Stimulated activated CD4-positive, alpha-beta T cell treated with anti-CD3 and anti-CD28 coated beads, Interleukin-15, amount 100 ng/mL, for 1 hour (primary cell): Measurements from ENCODE around the gene ODF2L.
A peak's percentile ranks its signal among the peaks of the same experiment; 100 is the strongest.

Experiments used
- DNase-seq, 2 donors: peaks; one replicate each; pipeline ENCODE4 v3.0.0-alpha.2; 2020; ENCODE audit warnings: low read depth in 1 of 2, low spot score in 1 of 2

Gene ODF2L, protein sequence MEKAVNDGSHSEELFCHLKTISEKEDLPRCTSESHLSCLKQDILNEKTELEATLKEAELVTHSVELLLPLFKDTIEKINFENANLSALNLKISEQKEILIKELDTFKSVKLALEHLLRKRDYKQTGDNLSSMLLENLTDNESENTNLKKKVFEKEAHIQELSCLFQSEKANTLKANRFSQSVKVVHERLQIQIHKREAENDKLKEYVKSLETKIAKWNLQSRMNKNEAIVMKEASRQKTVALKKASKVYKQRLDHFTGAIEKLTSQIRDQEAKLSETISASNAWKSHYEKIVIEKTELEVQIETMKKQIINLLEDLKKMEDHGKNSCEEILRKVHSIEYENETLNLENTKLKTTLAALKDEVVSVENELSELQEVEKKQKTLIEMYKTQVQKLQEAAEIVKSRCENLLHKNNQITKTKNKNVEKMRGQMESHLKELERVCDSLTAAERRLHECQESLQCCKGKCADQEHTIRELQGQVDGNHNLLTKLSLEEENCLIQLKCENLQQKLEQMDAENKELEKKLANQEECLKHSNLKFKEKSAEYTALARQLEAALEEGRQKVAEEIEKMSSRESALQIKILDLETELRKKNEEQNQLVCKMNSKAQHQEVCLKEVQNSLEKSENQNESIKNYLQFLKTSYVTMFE

DNA sequence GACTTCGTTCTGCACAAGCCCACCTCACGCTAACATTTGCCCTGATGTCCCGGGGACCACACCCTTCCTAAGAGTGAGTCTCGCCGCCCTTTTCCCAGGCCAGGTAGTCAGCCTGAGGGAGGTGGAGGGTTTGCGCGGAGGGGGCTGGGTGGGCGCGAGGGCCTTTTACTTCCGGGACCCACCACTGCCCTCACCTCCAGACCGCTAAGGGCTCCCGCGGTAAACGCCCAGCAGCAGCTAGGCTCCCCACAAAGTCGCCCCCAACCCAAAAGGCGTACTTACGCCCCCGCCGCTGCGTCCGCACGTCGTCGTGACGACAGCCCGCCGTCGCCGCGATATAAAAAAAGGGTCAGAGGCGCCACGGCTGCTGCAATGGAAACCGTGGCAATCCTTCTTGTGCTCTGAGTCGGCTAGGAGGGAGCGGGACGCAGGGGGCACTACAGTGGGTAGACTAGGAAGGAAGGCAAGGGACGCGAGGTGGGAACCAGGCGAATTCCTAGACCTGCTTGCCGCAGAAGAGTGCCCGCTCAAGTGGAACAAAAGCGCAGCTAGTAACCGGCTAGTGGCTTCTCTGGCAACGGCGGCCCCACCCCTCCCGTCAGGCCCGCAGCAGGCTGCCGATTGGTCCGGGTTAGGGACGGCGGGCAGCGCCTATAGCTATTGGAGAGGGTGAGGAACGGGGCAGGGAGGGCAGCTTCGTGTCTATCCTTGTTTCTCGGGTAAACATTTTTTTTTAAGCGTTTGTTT, at the start of gene ODF2L:
TSS of gene ODF2L (minus strand) at position 573 of the 747 bp plus-strand sequence. CDS start 9,296 bp downstream, outside the sequence.
- peak; percentile 75 to 78 for DNase-seq

DNA sequence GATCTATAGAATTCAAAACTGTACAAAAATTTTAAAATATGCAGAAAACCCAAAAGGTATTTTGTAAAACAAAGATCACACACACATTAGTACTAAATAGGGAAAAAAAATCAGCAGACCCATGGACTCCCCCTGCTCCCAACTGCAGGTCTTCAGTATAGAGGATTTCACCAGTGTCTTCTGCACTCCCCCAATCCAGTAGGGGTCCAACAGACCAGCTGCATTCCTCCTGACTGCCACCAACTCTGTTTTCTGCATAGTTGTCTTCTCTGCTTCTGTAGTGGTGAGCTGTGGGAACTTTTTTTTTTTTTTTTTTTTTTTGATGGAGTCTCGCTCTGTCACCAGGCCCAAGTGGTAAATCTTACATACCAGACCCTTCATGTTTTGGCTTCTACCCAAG, 49.8 kb upstream of the ODF2L start:
- DNase-seq = no peak

DNA sequence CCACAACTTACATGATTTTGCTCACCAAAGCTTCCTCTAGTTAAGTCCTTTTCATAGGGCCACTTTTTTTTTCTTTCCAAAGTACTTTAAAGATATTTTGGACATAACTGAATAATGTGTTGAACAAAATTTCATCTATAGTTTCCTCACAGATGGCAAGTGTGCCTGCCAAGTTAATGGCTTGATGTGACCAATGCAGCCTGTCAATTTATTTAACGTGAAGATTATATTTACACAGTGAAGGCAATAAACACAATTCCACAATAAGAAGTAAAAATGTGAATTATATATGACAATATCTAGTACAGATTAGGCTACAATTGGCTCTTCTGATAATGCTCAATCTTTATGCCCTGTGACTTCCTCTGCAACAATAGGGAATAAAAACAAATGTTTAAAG, 45.9 kb upstream of the ODF2L start:
- no peak for DNase-seq

DNA sequence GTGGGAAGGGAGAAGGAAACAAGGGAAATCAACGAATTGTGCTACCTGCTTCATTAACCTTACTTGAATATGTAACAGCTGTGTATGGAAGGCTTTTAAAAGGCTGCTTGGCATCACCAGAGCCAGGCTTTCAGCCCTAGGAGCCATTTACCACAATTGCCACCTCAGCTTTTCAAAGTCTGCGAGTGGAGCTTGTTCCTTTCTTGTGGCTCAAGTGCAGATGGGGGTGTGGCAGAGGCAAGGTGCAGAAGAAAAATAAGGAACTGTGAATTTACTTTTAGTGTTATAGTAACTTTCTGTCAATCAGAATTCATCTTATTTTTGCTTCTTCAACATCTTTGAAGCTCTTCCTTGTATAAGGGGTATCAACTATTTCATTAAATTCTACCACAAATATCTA, 45.5 kb upstream of the ODF2L start:
- DNase-seq = no peak

DNA sequence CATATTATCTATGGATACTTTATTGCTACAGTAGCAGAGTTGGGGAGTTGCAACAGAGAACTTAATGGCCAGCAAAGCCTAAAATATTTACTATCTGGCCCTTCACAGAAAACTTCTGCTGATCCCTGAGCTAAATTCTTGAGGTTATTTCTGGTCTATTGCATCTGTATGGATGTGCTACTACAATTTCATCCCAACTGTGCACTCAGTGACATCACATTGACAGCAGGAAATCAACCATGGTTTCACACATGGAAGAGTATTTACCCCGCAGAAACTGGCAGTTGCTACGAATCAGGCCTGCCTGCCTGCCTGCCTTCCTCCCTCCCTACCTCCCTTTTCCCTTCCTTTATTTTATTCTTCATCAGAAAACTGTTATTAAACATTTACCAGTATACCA, 39.9 kb upstream of the ODF2L start:
- no peak for DNase-seq

DNA sequence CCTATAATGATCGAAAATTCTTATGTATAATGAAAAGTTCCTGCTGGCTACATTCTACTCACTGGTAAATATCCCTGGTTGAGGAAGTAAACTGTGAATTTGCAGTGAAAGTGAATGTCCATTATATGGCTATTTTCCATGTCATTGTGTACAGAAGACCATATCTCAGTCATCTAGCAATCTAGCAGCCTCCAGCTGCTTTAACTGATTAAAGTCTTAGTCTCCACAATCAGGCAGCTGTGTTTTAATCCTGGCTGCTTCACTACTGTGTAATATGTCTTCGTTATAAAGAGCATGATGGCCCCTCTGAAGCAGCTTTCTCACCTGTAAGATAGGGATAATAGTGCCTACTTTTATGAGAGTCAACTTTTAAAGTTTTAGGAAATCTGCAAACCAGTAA, 39.2 kb upstream of the ODF2L start:
- no peak for DNase-seq

DNA sequence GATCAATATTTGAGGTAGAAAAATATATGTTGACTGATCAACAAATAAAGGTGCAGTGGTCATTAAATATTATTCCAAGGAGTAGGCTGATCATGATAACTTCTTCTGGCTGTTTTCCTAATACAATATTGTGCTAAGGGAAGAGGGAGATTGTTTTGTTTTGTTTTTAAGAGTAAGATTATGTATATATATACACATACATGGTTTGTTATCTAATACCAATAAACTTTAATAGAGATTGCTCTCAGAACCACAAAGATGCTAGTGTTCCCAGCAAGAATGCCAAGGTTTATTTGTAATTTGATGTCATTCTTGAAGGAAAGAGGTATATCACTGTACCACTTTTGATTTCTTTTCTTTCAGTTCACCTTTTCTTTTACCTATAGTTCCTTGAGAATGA, 37.9 kb upstream of the ODF2L start:
- no peak for DNase-seq

DNA sequence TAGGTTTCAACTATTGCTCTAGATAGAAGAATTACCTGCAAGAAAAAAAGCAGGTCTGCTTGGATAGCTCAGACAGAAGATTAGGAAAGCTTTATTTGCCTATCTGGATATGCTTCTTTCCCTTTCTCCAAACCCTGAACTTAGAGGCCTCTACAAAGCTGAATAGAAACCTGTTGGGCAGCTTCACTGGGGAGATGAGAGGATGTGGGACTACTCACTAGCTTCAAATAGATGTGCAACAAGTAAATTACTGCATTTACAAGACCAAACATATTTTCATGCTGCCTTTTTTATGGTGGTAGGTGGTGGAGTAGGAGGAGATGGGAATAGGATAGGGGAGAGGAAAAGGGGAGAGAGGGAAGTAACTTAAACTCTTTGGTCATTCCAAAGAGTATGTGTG, 34.3 kb upstream of the ODF2L start:
- DNase-seq = no peak

DNA sequence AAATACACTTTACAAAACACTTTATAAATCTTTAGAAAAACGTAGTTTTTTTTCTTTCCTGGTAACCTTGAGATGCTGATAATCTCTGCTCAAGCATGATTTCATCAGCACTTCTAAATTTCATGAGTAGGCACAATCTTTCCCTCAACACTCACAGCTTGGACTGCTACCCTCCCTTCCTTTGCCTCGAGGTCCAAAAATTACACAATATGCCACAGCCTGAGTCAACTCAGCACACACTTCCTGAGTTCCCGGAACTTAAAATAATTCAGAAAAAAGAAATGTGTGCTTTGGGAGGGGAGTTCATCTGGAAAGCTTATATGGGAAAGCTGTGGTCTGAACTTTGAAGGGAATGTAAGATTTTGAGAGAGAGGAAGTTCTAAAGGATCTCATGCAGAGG, 33.7 kb upstream of the ODF2L start:
- DNase-seq = no peak

DNA sequence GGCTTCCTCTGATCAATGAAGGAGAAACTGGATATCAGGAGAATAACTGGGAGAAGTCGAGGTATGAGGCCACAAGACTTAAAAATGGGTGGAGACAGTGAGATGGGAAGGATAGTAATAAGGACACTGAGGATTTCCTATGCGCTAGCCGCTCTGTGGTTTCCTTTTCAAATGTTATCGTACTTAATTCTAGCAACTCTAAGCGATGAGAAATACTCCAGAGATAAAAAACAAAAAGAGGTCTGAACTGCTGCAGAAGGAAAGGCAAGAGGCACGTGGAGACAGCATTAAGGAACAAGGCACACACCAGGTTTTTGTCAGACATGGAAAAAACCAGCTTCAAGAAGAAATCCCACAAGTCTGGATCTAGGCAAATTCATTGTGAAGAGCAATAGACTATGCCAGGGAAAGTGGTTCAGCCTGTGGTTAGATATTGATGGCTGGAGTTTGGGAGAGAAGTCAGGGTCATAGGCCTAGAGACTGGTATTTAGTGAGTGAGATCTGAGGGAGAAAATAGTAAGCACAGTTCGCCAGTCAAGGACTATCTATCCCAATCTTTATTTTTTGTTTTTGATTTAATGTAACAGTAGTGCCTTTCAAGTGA, 33.1 kb upstream of the ODF2L start:
- no peak for DNase-seq

DNA sequence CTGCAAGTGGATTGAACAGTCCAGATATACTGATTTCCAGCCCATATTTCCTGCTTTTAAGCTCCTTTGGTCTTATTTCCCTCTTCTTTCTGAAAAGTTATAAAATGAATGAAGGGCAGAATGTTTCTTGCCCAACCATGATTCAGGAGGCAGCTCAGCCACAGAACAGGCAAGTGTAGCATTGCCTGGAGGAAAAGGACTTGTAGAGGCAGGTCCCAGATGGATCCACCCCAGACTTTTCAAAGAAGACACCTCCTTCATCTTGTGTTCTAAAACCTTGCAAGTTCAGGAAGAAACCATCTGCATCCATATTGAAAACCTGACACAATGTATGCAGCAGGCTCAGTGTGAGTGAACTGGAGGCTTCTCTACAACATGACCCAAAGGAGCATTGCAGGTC, 27.8 kb upstream of the ODF2L start, which contains the start of gene CLCA2:
TSS of gene CLCA2 (plus strand) at position 299 of the 400 bp plus-strand sequence. CDS start at position 376, 77 bp downstream.
- DNase-seq = no peak

DNA sequence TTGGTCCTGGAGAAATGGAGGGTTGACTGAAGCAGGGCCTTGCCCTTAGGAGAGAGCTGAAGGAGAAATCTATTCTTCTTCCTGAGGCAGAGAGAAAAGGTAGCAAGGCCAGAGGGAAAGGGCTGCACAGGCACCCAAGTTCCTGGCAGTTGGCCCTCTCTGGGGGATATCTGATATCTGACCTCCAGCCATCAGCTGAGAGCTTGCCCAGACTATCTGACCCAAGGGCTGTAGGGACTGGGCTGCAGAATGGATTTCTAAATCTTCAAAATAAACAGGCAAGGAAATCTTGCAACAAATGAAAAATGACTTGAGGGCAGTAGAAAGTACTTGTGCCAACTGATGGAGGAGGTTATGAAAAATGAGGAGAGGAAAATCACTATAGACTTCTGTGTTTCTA, 27.4 kb upstream of the ODF2L start:
- no peak for DNase-seq

DNA sequence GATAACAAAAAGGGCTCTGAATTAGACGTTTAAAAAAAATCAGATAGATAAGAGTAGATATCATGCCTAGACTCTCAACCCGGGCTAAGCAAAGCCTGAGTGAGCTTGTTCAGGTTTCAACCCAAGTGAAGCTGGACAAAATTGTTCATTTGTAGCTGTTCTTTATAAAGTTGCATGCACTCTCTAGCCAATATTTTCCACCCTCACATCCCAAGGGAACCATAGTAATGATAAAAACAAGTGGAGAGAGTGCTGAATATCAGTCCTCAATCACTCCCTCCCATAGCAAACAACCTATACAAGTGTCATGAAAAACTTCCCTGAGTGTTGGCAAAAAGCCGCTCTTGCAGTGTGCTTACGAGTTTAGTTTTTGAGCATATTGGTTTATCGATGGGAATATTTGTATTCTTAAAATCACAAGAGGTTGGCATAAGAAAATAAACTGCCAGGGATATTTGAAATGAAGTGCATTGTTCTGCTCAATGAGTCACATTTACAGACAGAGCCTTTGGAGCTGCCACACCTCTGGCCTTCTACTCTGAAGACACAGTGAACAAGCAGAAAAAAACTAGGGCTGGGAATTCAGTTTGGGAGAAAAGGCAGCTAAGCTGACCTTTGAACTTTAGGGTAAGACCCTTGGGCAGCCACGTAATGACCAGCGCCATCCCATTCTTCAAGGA, 25.6 kb upstream of the ODF2L start:
- DNase-seq = no peak

DNA sequence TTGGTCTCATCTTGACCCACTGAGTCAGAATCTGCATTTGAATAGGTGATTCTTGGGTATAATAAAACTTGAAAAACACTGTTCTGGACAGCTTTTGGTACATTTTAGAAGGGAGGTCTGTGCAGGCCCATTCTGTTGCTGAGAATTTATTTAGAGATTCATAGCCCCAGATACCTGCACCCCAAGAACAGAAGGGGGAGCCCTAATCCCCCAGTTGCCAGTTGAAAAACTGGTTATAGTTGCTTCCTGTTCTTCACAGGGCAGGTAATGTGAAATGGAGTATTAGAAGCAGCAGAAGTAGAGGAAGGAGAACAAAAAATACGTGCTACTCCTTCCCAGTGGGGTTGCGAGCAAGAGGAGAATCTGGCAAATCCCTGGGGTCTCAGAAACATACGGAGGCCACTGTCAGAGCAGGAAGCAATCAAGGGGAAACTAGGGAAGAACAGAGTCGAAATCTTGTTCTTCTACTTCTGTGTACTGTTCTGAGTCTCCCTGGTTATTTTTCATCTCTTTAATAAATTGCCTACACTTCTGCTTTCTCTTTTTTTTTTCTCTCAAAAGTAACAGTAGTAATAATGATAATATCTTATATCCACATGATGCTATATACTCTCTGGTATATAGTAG, 23.3 kb upstream of the ODF2L start:
- no peak for DNase-seq

DNA sequence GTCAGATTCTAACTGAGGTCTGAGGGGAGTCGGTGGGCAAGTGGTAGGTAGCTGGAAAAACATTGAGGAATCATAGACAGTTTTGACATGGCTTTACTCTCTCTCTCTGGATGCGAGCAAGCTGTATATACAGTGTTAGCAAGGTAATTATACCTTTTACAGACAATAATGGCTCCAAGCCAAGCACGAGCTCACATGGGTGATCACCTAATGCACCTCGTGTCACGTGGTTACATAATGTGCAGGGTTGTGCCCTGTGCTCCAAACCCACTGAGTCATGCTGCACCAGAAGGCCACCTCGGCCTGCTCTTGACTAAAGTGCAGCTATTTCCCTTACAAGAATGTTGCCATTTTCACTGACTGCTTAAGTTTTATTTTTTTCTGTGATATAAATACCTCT, 20.2 kb upstream of the ODF2L start:
- no peak for DNase-seq

DNA sequence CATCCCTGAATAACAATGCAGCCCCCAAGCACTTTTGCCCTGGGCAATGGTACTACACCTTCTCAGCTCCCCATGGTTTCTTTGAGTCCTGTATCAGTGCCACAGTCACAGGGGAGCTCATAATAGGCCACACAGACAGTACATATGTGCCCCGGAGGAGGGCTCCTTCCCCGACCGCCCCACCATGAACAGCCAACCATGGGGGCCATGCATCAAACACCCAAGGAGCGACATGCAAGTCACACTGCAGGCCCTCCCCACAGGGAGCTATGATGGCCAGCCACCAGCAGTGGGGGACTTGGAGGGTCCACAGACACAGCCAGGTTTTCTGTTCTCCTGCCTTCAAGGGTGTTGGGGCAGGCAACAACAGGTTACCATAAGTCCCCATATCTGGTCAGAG, 14.8 kb upstream of the ODF2L start:
- no peak for DNase-seq

DNA sequence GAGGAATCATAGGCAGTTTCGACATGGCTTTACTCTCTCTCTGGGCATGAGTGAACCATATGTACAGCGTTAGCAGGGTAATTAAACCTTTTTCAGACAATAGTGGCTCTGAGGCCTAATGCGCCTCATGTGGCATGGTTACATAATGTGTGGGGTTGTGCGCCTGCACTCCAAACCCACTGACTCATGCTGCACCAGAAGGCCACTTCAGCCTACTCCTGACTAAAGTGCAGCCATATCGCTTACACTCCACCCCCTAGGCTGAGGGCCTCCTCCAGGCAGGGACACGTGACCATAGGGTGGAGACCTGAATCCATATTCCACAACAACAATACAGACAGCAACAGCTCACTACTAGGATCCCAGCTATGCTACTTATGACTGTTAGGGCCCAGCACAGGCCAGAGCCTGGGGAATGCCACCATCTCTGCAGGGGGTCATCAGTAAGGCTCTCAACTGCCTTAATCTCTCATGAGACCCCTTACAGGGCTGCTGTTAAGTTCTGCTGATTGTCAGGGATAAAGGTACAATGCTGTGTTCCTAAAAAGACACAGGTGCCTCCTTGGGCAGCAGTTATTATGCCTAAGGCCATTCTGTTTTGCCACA, 13.4 kb upstream of the ODF2L start:
- DNase-seq = no peak

DNA sequence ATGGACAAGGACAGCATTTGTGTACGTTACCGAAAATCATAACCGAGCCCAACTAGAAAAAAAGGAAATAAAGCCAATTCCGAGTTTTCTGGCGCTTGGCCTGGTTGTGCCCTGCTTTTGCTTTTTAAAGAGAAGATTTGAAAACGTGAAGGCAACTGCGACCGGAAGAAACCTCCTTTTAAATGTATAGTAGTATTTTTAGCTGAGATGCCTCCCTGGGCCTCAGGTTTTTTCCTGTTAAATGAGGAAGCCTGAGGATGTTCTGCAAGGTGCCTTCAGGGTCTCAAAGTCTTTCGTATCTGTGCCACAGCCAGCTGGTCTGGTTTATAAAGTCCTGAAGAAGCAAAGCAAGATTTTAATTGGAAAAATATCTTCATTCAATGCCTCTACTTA, 371 bp upstream of the ODF2L start:
- no peak for DNase-seq

DNA sequence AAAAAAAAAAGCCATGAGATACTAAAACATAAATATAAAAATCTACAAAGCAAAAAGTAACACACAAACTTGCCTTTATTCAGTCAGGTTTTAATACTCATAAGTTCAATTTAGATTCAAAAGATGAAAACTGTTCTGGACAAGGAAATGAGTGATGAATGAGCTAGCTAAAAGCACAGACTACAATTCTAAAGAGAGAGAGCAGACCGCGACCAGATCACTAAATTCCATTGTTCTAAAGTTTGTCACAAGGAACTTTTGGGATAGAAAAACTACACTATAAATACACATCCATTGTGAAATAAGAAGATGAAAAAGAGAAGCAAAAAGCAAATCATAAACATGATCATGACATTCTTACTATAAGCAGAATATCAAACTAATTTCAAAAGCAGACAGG, 1.7 kb downstream of the ODF2L start:
- DNase-seq = no peak

DNA sequence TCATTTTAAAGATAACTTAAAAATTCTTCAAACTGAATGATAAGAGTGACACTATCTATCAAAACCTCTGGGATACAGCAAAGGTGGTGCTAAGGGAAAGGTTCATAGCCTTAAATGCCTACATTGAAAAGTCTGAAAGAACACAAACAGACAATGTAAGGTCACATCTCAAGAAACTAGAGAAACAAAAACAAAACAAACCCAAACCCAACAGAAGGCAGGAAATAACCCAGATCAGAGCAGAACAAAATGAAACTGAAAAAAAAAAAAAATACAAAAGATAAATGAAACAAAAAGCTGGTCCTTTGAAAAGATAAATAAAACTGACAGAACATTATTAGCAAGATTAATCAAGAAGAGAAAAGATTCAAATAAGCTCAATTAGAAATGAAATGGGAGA, 6.8 kb downstream of the ODF2L start:
- DNase-seq = no peak
